Common myeloid progenitor, CD34-positive (primary cell): ENCODE measurements around the gene AP1M1.
A peak's percentile ranks its signal among the peaks of the same experiment; 100 is the strongest.

Source experiments
- CTCF ChIA-PET: fragments of 350-600 bp; sonication (Branson Sonifier 250); formaldehyde crosslinking; loops from one replicate; lab custom pipeline; 2021; ENCODE audit warnings: antibody characterized with exemption; lab: Charles Lee
- POLR2A ChIA-PET: fragments of 350-600 bp; sonication (Branson Sonifier 250); formaldehyde crosslinking; loops from one replicate; lab custom pipeline; 2021; ENCODE audit warnings: antibody characterized with exemption; lab: Charles Lee
- DNase-seq, 3 donors: peaks; one replicate each; pipeline versions ENCODE4 v3.0.0 to v3.0.0-alpha.2; 2013
- H3K27ac ChIP-seq, 2 experiments: 1 replicate in 1 of 2; 2 replicates in 1 of 2; pipeline ENCODE4 v1.7.0; 2013; ENCODE audit warnings: inconsistent platforms in 2 of 2, low read length in 2 of 2, mild to moderate bottlenecking in 2 of 2, low read depth in 1 of 2, moderate library complexity in 1 of 2; ENCODE audit not compliant: severe bottlenecking in 2 of 2, insufficient read depth in 1 of 2, poor library complexity in 1 of 2
- H3K27me3 ChIP-seq, 5 experiments: replicated peaks in 2 of 5; 1 replicate in 3 of 5; 2 replicates in 2 of 5; pipeline versions ENCODE4 v1.6.1 to v1.7.0; 2013; ENCODE audit warnings: low read length in 4 of 5, mild to moderate bottlenecking in 2 of 5, moderate library complexity in 2 of 5, inconsistent platforms in 1 of 5; ENCODE audit not compliant: insufficient read depth in 5 of 5, control insufficient read depth in 4 of 5
- H3K36me3 ChIP-seq, 4 experiments: 1 replicate in 2 of 4; 2 replicates in 2 of 4; pipeline versions ENCODE4 v1.6.1 to v1.7.0; 2013; ENCODE audit warnings: low read length in 3 of 4, control low read depth in 1 of 4, mild to moderate bottlenecking in 1 of 4; ENCODE audit not compliant: control insufficient read depth in 4 of 4, insufficient read depth in 4 of 4
- H3K4me1 ChIP-seq, 4 experiments: 1 replicate in 3 of 4; 2 replicates in 1 of 4; pipeline versions ENCODE4 v1.6.1 to v1.7.1; 2013; ENCODE audit warnings: low read length in 3 of 4, mild to moderate bottlenecking in 3 of 4, control low read depth in 1 of 4, inconsistent platforms in 1 of 4, moderate library complexity in 1 of 4; ENCODE audit not compliant: control insufficient read depth in 4 of 4, insufficient read depth in 4 of 4; ENCODE audit errors: control extremely low read depth in 1 of 4
- H3K4me3 ChIP-seq, 7 experiments: 1 replicate in 4 of 7; 2 replicates in 3 of 7; pipeline versions ENCODE4 v1.5.1 to v1.7.0; 2013; ENCODE audit warnings: mild to moderate bottlenecking in 7 of 7, low read length in 6 of 7, moderate library complexity in 6 of 7, inconsistent platforms in 2 of 7, low read depth in 2 of 7, control low read depth in 1 of 7; ENCODE audit not compliant: insufficient read depth in 4 of 7, control insufficient read depth in 1 of 7; ENCODE audit errors: extremely low read depth in 1 of 7
- H3K9me3 ChIP-seq, 5 experiments: 1 replicate in 4 of 5; 2 replicates in 1 of 5; pipeline versions ENCODE4 v1.6.1 to v1.7.1; 2013; ENCODE audit warnings: low read length in 4 of 5, mild to moderate bottlenecking in 2 of 5, inconsistent platforms in 1 of 5, low read depth in 1 of 5, moderate library complexity in 1 of 5; ENCODE audit not compliant: control insufficient read depth in 4 of 5, insufficient read depth in 2 of 5; ENCODE audit errors: control extremely low read depth in 1 of 5
- WGBS: methylation state at CpG from one replicate; pipeline ENCODE4 v1.1.5; 2013; ENCODE audit not compliant: insufficient coverage; 5-methylcytosine and 5-hydroxymethylcytosine counted together

The AP1M1 gene

GRCh38 chr19:16184665-16185122 lies 13.0 kb upstream of the AP1M1 start:
- ChIA-PET POLR2A (interaction anchor here (0.7 to 0.8 kb wide), 3 partner anchors 13 to 143 kb away, joined by 3 to 4 read pairs (median 3); partner anchors contain the start of genes AP1M1 and HSH2D), CTCF (interaction anchor here (0.6 to 3.7 kb wide), 20 partner anchors 11 to 554 kb away, joined by 3 to 28 read pairs (median 5); partner anchors contain the start of genes AP1M1 and HSH2D)
- Histone ChIP-seq H3K9me3 (no peaks in the 10 kb centered on the region), H3K27ac (peak overlapping the region in 1 of 2 experiments; percentile 94), H3K27me3 (no peaks in the 10 kb centered on the region), H3K4me1 (peaks cover 0 to 27% (median 21%) of the 10 kb centered on the region in 4 experiments), H3K4me3 (peak overlapping the region in 6 of 7 experiments; percentile 83 to 99 (median 97)), H3K36me3 (peaks cover 5 to 23% (median 16%) of the 10 kb centered on the region in 4 experiments)
- DNase-seq, result no peak
- whole genome bisulfite sequencing, result 53% methylated on average over 18 of the region's 18 CpGs

GRCh38 chr19:16185123-16185767 lies 12.5 kb upstream of the AP1M1 start, which contains the start of gene FAM32A:
TSS of gene FAM32A (plus strand) at chr19:16185410. CDS start at chr19:16185443, 33 bp downstream.
- Histone ChIP-seq H3K27ac (peak within 1 kb of the TSS; percentile 89 to 94), H3K4me3 (peak within 1 kb of the TSS; percentile 76 to 99 (median 97)), H3K4me1 (peaks cover 0 to 26% (median 21%) of the 10 kb centered on the region in 4 experiments), H3K36me3 (peaks cover 10 to 28% (median 21%) of the 10 kb centered on the region in 4 experiments), H3K9me3 (no peaks in the 10 kb centered on the region), H3K27me3 (no peaks in the 10 kb centered on the region)
- WGBS, result 0% methylated on average over 29 of the region's 39 CpGs
- ChIA-PET POLR2A (interaction anchor here (0.6 to 0.8 kb wide), 4 partner anchors 12 to 584 kb away, joined by 3 to 4 read pairs (median 3); partner anchors contain the start of genes AP1M1 and HSH2D), CTCF (interaction anchor here (0.6 to 3.7 kb wide), 25 partner anchors 10 to 555 kb away, joined by 3 to 28 read pairs (median 5); partner anchors contain the start of genes AP1M1 and HSH2D)
- peak; percentile 100 for DNase-seq

- Histone ChIP-seq H3K27ac (peak overlapping the region; percentile 89 to 94), H3K36me3 (peaks cover 10 to 33% (median 26%) of the 10 kb centered on the region in 4 experiments), H3K27me3 (no peaks in the 10 kb centered on the region), H3K4me3 (peak overlapping the region; percentile 76 to 99 (median 97)), H3K9me3 (no peaks in the 10 kb centered on the region), H3K4me1 (peaks cover 0 to 25% (median 21%) of the 10 kb centered on the region in 4 experiments)
- peak; percentile 64 to 77 (median 74) for DNase-seq
- 0% methylated on average over 20 of the region's 20 CpGs for WGBS
- CTCF ChIA-PET, result interaction anchor here (0.9 to 3.7 kb wide), 19 partner anchors 10 to 555 kb away, joined by 3 to 28 read pairs (median 5); partner anchors contain the start of genes AP1M1 and HSH2D
- POLR2A ChIA-PET, result interaction anchor here (0.5 to 0.7 kb wide), 4 partner anchors 12 to 1638 kb away, joined by 3 to 7 read pairs (median 3); partner anchors contain the start of gene AP1M1
Observed at GRCh38 chr19:16185768-16186123, 12.0 kb upstream of the AP1M1 start.

- H3K4me1 ChIP-seq, result peaks cover 0 to 19% (median 17%) of the 10 kb centered on the region in 4 experiments
- H3K36me3 ChIP-seq, result peaks cover 10 to 52% (median 40%) of the 10 kb centered on the region in 4 experiments
- 91% methylated on average over 3 of the region's 3 CpGs for WGBS
- H3K9me3 ChIP-seq, result no peaks in the 10 kb centered on the region
- ChIA-PET POLR2A (no interaction called here), CTCF (interaction anchor here (0.9 to 1.4 kb wide), 4 partner anchors 8 to 199 kb away, joined by 3 to 5 read pairs (median 3); no protein-coding TSS in a partner anchor)
- no peak for DNase-seq
- no peak overlapping the region for H3K27ac ChIP-seq
- no peak overlapping the region for H3K4me3 ChIP-seq
- no peaks in the 10 kb centered on the region for H3K27me3 ChIP-seq
Observed at GRCh38 chr19:16188521-16188920, 9.2 kb upstream of the AP1M1 start.

GRCh38 chr19:16190198-16190597 lies 7.5 kb upstream of the AP1M1 start:
- WGBS, result 69% methylated on average over 5 of the region's 6 CpGs
- POLR2A ChIA-PET, result no interaction called here
- H3K36me3 ChIP-seq, result peaks cover 10 to 53% (median 40%) of the 10 kb centered on the region in 4 experiments
- H3K27me3 ChIP-seq, result no peaks in the 10 kb centered on the region
- no peak for DNase-seq
- CTCF ChIA-PET, result interaction anchor here (1.0 kb wide), 1 partner anchor 11 kb away, joined by 3 read pairs; no protein-coding TSS in a partner anchor
- H3K9me3 ChIP-seq, result no peaks in the 10 kb centered on the region
- H3K27ac ChIP-seq, result no peak overlapping the region
- no peak overlapping the region for H3K4me3 ChIP-seq
- peaks cover 0 to 13% (median 12%) of the 10 kb centered on the region in 4 experiments for H3K4me1 ChIP-seq

GRCh38 chr19:16190736-16191135 lies 7.0 kb upstream of the AP1M1 start:
- Histone ChIP-seq H3K4me1 (peaks cover 0 to 12% (median 11%) of the 10 kb centered on the region in 4 experiments), H3K9me3 (no peaks in the 10 kb centered on the region), H3K27ac (no peak overlapping the region), H3K4me3 (no peak overlapping the region), H3K36me3 (peaks cover 10 to 53% (median 40%) of the 10 kb centered on the region in 4 experiments), H3K27me3 (no peaks in the 10 kb centered on the region)
- no peak for DNase-seq
- CTCF ChIA-PET, result no interaction called here
- POLR2A ChIA-PET, result no interaction called here
- 90% methylated on average over 9 of the region's 10 CpGs for WGBS
